Esophagus muscularis mucosa (tissue), 4 donors: ENCODE measurements around the gene PACSIN1.

Experiments
- CTCF ChIP-seq, 3 experiments: fragments of 200-600 bp in 2 of 3; fragments of 450-650 bp in 1 of 3; sonication (generic) in 2 of 3; IDR thresholded peaks; one replicate each; pipeline ENCODE4 v1.5.1; 2017 to 2019; ENCODE audit warnings: antibody characterized with exemption in 3 of 3, mild to moderate bottlenecking in 2 of 3, moderate library complexity in 1 of 3
- EP300 ChIP-seq: sonication (generic); formaldehyde crosslinking; IDR thresholded peaks from one replicate; pipeline ENCODE4 v1.6.1; 2017; ENCODE audit warnings: antibody characterized with exemption
- POLR2A ChIP-seq: fragments of 450-650 bp; IDR thresholded peaks from one replicate; pipeline ENCODE4 v1.6.1; 2017; ENCODE audit warnings: antibody characterized with exemption, moderate library complexity, mild to moderate bottlenecking, low read depth

GRCh38 chr6:34583861-34584604, 118.2 kb downstream of the PACSIN1 start:
- TF ChIP-seq POLR2A: no peak
- no peak for TF ChIP-seq EP300
- no peak for TF ChIP-seq CTCF (IDR thresholded peaks at IDR 0.05)
